ENCODE measurements around the gene WWOX.
"Not testable (repeated sequence)": the region's sequence is repeated elsewhere in the genome, so short reads cannot be mapped to it uniquely, and the experiment has no call there.

WWOX gene

GRCh38 chr16:79021991-79022630, 922.7 kb downstream of the WWOX start:
- no peak for DNase-seq

- no peak for DNase-seq
Observed at GRCh38 chr16:79026117-79026516, 926.7 kb downstream of the WWOX start.

- no peak for DNase-seq
Observed at GRCh38 chr16:79036541-79036940, 937.1 kb downstream of the WWOX start.

- DNase-seq, result no peak
Observed at GRCh38 chr16:79037521-79038373, 938.3 kb downstream of the WWOX start.

- no peak for DNase-seq
Observed at GRCh38 chr16:79041206-79041605, 941.8 kb downstream of the WWOX start.

GRCh38 chr16:79042141-79042540, 942.7 kb downstream of the WWOX start:
- DNase-seq, result no peak

- DNase-seq, result no peak
Observed at GRCh38 chr16:79042886-79043285, 943.4 kb downstream of the WWOX start.

- DNase-seq, result no peak
Observed at GRCh38 chr16:79045191-79045590, 945.7 kb downstream of the WWOX start.

- DNase-seq, result peak; percentile 27
Observed at GRCh38 chr16:79047337-79047736, 947.9 kb downstream of the WWOX start.

- no peak for DNase-seq
Observed at GRCh38 chr16:79049040-79049439, 949.6 kb downstream of the WWOX start.

GRCh38 chr16:79050063-79050462, 950.6 kb downstream of the WWOX start:
- DNase-seq, result no peak

- no peak for DNase-seq
Observed at GRCh38 chr16:79051313-79051712, 951.9 kb downstream of the WWOX start.

GRCh38 chr16:79052198-79052597, 952.7 kb downstream of the WWOX start:
- DNase-seq, result not testable (repeated sequence)

GRCh38 chr16:79053577-79053976, 954.1 kb downstream of the WWOX start:
- DNase-seq, result no peak

- DNase-seq, result no peak
Observed at GRCh38 chr16:79054211-79054984, 954.9 kb downstream of the WWOX start.

- no peak for DNase-seq
Observed at GRCh38 chr16:79055251-79055970, 956.0 kb downstream of the WWOX start.

- DNase-seq, result no peak
Observed at GRCh38 chr16:79061181-79061580, 961.7 kb downstream of the WWOX start.

- no peak for DNase-seq
Observed at GRCh38 chr16:79062336-79062735, 962.9 kb downstream of the WWOX start.

GRCh38 chr16:79062821-79063220, 963.4 kb downstream of the WWOX start:
- DNase-seq, result no peak

GRCh38 chr16:79064256-79064972, 965.0 kb downstream of the WWOX start:
- no peak for DNase-seq

- DNase-seq, result peak; percentile 95
Observed at GRCh38 chr16:79066561-79066960, 967.1 kb downstream of the WWOX start.

- DNase-seq, result no peak
Observed at GRCh38 chr16:79067600-79067999, 968.1 kb downstream of the WWOX start.

All from NCI-H1436 (cell line).